Transverse colon (tissue), 4 donors: ENCODE data around the gene IFNGR2. TPM values are rescaled to one million over a fixed set of nuclear protein-coding genes. Genes with fewer than 3 reads are reported as not detected.
A peak's percentile ranks its signal among the peaks of the same experiment; 100 is the strongest.
"Not testable (repeated sequence)": the region's sequence is repeated elsewhere in the genome, so short reads cannot be mapped to it uniquely, and the experiment has no call there.

Experiments used
- DNase-seq: peaks from one replicate; pipeline ENCODE4 v3.0.0-alpha.2; 2019
- H3K27ac ChIP-seq, 4 donors: fragments of 200-600 bp; sonication (generic); 2 replicates each; pipeline ENCODE4 v1.5.1; 2016 to 2018; ENCODE audit warnings: inconsistent platforms in 4 of 4
- H3K27me3 ChIP-seq: fragments of 200-600 bp; sonication (generic); 2 replicates; pipeline ENCODE4 v1.5.1; 2017; ENCODE audit warnings: inconsistent platforms
- H3K36me3 ChIP-seq, 4 donors: fragments of 200-600 bp; sonication (generic); 2 replicates each; pipeline ENCODE4 v1.5.1; 2017 to 2019; ENCODE audit warnings: inconsistent platforms in 4 of 4
- H3K4me1 ChIP-seq, 4 donors: fragments of 200-600 bp; sonication (generic); 2 replicates each; pipeline ENCODE4 v1.5.1; 2017 to 2020; ENCODE audit warnings: inconsistent platforms in 4 of 4
- H3K4me3 ChIP-seq, 4 donors: fragments of 200-600 bp; sonication (generic); 1 replicate in 1 of 4; 2 replicates in 3 of 4; pipeline versions ENCODE4 v1.5.1 to v1.6.1; 2017 to 2019; ENCODE audit warnings: inconsistent platforms in 4 of 4
- H3K9me3 ChIP-seq, 2 donors: fragments of 200-600 bp; sonication (generic); 2 replicates each; pipeline ENCODE4 v1.5.1; 2017 to 2019; ENCODE audit warnings: inconsistent platforms in 2 of 2
- CTCF ChIP-seq, 5 experiments: fragments of 200-600 bp in 3 of 5; fragments of 450-650 bp in 2 of 5; sonication (generic) in 3 of 5; IDR thresholded peaks; 1 replicate in 2 of 5; 2 replicates in 3 of 5; pipeline ENCODE4 v1.5.1; 2016 to 2017; ENCODE audit warnings: antibody characterized with exemption in 5 of 5, inconsistent platforms in 3 of 5, mild to moderate bottlenecking in 2 of 5, moderate library complexity in 1 of 5
- EP300 ChIP-seq: sonication (generic); formaldehyde crosslinking; IDR thresholded peaks from one replicate; pipeline ENCODE4 v1.6.1; 2017; ENCODE audit warnings: antibody characterized with exemption, low read depth
- POLR2A ChIP-seq: fragments of 450-650 bp; IDR thresholded peaks from one replicate; pipeline ENCODE4 v1.6.1; 2016; ENCODE audit warnings: antibody characterized with exemption, mild to moderate bottlenecking, moderate library complexity
- POLR2AphosphoS5 ChIP-seq, 3 donors: sonication (generic); formaldehyde crosslinking; IDR thresholded peaks; one replicate each; pipeline ENCODE4 v1.6.1; 2016; ENCODE audit warnings: antibody characterized with exemption in 3 of 3
- WGBS, 2 donors: methylation state at CpG; one replicate each; pipeline ENCODE4 v1.1.5; 2018; ENCODE audit warnings: low coverage in 1 of 2; 5-methylcytosine and 5-hydroxymethylcytosine counted together
- in situ Hi-C, 4 donors: fragments of 200-750 bp; cut with MboI; loops; one replicate each; pipeline versions ENCODE4 v1.15.0 to v1.15.1; 2017; ENCODE audit warnings: low sequenced_read_pairs in 3 of 4, low pct_ligation_motif_present in 1 of 4, low pct_unique_long_range_greater_than_20kb in 1 of 4
- intact Hi-C: fragments of 100-400 bp; cut with DNase I; formaldehyde crosslinking; loops from one replicate; pipeline ENCODE4 v1.15.1; 2023; ENCODE audit warnings: low total_unique reads
- total RNA-seq, 4 donors: library from RNA; depleted of rRNA; stranded (reverse); fragments of >200 nt; gene quantifications; one replicate each; pipeline ENCODE4 v1.1.0, GENCODE V29; 2016

The IFNGR2 gene
- total RNA-seq, 4 donors from 2014 or later = 40.8 to 131 (median 76.6) TPM

- no peak overlapping the region for H3K4me3 ChIP-seq
- peak overlapping the region; percentile 69 to 84 (median 74) for H3K27ac ChIP-seq
- intact Hi-C loops (no loop called here), in situ Hi-C loops (no loop called here)
- peaks cover 0 to 7% (median 2%) of the 10 kb centered on the region in 4 donors for H3K36me3 ChIP-seq
- no peaks in the 10 kb centered on the region for H3K9me3 ChIP-seq
- H3K4me1 ChIP-seq = peaks cover 13 to 56% (median 30%) of the 10 kb centered on the region in 4 donors
- TF ChIP-seq EP300 (no peak), CTCF (IDR thresholded peaks at IDR 0.05) (no peak), POLR2AphosphoS5 (IDR thresholded peaks at IDR 0.05) (peak in 1 of 3 donors; percentile 55)
- H3K27me3 ChIP-seq = no peaks in the 10 kb centered on the region
- peak; percentile 68 for DNase-seq
- 27 to 41% methylated on average over 8 of the region's 8 CpGs for WGBS, 2 donors
Measured at GRCh38 chr21:33411949-33412430, 8.8 kb downstream of the IFNGR2 start.

- in situ Hi-C loops = not testable (repeated sequence)
Measured at GRCh38 chr21:33412439-33412831, 9.2 kb downstream of the IFNGR2 start.

GRCh38 chr21:33412832-33413519 is 9.8 kb downstream of the IFNGR2 start:
- peaks cover 13 to 61% (median 32%) of the 10 kb centered on the region in 4 donors for H3K4me1 ChIP-seq
- peaks cover 0 to 7% (median 2%) of the 10 kb centered on the region in 4 donors for H3K36me3 ChIP-seq

More at GRCh38 chr21:33412439-33412831, 9.2 kb downstream of the IFNGR2 start:
- H3K27me3 ChIP-seq, H3K9me3 ChIP-seq, H3K4me3 ChIP-seq, DNase-seq, intact Hi-C loops, H3K36me3 ChIP-seq: not testable (repeated sequence)
- Histone ChIP-seq H3K4me1 (peaks cover 13 to 56% (median 32%) of the 10 kb centered on the region in 4 donors), H3K27ac (peak overlapping the region; percentile 69 to 84 (median 74))
- 60 to 71% methylated on average over 8 to 12 of the region's 12 CpGs for WGBS, 2 donors

GRCh38 chr21:33414068-33414467 is 10.9 kb downstream of the IFNGR2 start:
- Histone ChIP-seq H3K9me3 (no peaks in the 10 kb centered on the region), H3K27ac (peak overlapping the region in 3 of 4 donors; percentile 69 to 84 (median 74)), H3K4me1 (peaks cover 13 to 71% (median 32%) of the 10 kb centered on the region in 4 donors), H3K36me3 (peaks cover 0 to 7% (median 2%) of the 10 kb centered on the region in 4 donors), H3K4me3 (no peak overlapping the region), H3K27me3 (no peaks in the 10 kb centered on the region)
- in situ Hi-C loops = no loop called here
- intact Hi-C loops = no loop called here
- WGBS, 2 donors = 86 to 89% methylated on average over 4 to 14 of the region's 14 CpGs
- no peak for TF ChIP-seq CTCF (IDR thresholded peaks at IDR 0.05)
- TF ChIP-seq POLR2A = no peak
- no peak for TF ChIP-seq POLR2AphosphoS5 (IDR thresholded peaks at IDR 0.05)
- no peak for TF ChIP-seq EP300
- no peak for DNase-seq

More at GRCh38 chr21:33412832-33413519, 9.8 kb downstream of the IFNGR2 start:
- 22 to 63% methylated on average over 5 to 9 of the region's 9 CpGs for WGBS, 2 donors
- in situ Hi-C loops (no loop called here), intact Hi-C loops (no loop called here)
- peak overlapping the region; percentile 69 to 84 (median 74) for H3K27ac ChIP-seq
- no peaks in the 10 kb centered on the region for H3K27me3 ChIP-seq
- H3K4me3 ChIP-seq = no peak overlapping the region
- peak; percentile 58 for DNase-seq
- no peak for TF ChIP-seq CTCF (IDR thresholded peaks at IDR 0.05)
- TF ChIP-seq POLR2AphosphoS5 (IDR thresholded peaks at IDR 0.05) = peak in 1 of 3 donors; percentile 42
- TF ChIP-seq POLR2A = no peak
- no peak for TF ChIP-seq EP300
- H3K9me3 ChIP-seq = no peaks in the 10 kb centered on the region
